NCI-H345 treated with DMSO at 0.1 percent for 48 hours (cell line): ENCODE measurements around the gene REPIN1.

Experiments
- DNase-seq: peaks from one replicate; lab custom pipeline; 2025; ENCODE audit not compliant: unreplicated experiment; lab: John Stamatoyannopoulos, UW

Gene REPIN1

DNA sequence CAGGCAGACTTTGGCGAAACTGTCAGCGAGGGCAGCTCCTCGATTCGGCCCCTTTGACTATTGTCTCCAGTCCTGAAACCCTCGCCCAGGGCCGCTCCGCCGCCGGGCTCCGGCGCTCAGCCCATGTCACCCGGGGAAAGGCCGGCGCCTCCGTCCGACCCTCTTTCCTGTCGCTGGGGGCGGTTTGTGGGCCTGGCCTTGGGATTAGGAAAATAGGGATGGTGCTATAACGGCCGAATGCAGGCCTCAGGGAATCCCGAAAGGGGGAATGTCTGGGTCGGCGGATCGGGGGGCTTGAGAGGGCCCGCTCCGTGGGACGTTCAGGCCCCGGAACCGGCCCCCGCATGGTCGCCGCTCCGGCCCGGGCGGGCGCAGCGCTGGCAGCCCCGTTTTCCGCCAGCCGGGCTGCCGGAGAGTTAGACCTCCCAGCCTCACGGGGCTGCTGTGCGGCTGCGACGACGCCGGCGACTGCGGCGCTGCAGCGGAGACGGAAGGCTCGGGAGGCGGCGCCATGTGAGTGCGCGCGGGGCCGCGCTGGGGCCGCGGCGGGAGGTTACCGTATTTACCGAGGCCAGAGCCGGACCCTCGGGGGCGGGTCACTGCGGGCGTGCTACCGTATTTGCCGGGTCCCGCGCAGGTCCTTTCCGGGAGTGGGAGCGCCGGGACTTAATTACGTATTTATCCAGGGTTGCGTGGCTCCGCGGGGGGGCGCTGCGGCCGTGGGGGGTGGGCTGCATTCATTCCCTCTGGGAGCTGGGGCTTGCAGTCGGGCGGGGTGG is 36.4 kb downstream of the REPIN1 start:
- DNase-seq: peak; percentile 34

DNA sequence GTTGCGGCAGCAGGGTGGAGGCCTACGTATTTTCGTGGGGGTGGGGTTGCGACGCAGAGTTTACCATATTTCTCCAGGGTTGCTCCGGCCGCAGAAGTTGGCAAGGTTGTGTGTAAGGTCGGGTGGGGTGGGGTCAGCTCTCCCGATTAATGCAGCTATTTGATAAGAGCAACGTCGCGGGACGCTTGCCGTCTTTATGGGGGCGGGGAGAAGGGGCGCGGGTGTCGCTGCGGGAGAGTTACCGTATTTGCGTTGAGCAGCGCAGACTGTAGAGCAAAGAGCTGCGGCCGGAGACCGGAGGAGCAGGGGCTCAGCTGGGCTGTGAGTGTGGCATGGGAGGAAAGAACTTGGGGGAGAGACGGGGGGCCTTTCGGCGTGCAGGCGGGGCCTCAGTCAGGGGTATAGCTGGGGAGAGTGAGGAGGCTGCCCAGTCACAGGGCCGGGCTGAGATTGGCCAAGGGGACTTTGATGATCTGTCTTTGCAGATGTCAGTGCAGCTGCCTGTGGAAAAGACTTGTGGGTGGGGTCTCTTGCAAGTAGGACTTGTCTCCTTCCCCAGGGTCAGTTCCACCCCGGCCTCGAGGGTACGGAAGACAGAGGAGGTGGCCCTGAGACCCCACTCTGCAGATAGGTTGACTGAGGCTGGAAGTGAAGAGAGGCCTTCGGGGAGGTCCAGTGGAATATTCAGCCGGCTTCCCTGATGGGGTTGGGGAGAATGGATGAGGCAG is 37.1 kb downstream of the REPIN1 start:
- DNase-seq: no peak

DNA sequence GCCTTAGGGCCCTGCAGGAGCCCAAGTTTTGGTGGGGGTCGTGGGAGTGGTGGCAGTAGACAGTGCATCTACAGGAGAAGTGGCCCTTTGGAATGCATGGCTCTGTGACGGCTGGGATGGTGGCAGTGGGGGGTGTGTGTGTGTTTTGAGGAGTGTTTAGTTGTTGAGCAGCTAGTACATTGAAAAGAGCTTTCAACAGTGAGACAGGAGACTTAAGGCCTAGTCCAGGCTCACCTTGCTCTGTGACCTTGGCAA is 37.6 kb downstream of the REPIN1 start:
- no peak for DNase-seq

DNA sequence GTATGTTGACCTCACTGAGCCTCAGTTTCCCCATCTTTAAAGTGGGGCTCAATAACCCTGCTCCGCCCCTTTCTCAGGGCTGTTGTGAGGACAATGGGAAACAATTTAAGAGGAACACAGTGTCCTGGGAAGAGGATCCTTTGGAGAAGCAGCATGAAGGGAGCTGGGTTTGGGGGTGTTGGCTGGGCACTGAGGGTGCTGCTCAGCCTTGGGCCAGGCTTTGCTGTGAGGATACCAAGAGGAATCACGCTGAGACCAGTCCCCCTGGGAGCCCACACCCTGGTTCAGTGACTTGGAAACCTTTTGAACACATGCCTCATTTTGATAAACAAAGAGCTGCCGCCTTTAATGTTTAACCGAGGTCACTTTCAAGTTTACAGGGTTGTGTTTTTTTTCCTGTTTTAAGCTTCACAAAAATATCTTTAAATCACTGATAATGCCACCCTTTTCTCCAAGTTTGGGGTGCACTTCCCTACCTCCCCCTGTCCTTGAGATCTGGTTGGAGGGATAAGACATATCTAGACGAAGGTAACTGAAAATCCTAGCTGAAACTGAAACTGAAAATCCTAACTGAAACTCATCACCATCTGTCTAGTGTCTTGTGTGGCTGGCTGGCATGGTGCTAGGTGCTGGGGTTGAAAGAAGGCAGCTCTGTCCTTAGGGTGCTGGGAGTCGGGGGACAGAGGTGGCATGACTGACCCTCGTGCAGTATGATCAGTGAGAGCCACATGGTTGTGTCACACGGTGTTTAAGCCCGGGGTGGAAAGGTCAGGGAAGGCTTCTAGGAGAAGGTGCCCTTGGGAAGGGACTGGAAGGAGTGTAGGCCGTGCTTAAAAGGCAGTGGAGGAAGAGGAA is 38.2 kb downstream of the REPIN1 start:
- no peak for DNase-seq

DNA sequence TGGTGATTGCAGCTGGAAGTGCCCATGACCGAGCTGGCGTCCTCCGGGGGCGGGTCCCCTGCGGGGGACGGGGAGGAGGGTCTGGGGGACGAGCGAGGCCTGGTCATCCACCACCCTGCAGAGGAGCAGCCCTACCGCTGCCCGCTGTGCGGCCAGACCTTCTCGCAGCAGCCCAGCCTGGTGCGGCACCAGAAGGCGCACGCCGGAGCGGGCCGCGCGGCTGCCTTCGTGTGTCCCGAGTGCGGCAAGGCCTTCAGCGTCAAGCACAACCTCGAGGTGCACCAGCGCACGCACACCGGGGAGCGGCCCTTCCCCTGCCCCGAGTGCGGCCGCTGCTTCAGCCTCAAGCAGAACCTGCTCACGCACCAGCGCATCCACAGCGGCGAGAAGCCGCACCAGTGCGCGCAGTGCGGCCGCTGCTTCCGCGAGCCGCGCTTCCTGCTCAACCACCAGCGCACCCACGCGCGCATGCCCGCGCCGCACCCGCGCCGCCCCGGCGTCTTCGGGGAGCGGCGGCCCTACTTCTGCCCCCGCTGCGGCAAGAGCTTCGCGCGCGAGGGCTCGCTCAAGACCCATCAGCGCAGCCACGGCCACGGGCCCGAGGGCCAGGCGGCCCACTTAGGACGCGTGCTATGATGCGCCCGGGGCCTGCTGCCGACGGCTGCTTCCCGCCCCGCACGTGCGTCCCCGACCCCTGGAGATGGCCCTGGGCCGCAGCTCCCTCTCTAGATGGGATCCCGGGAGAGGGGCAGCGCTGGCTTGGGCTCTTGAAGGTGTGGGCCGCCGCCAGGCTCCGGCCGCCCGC is 39.2 kb downstream of the REPIN1 start:
- DNase-seq: no peak

DNA sequence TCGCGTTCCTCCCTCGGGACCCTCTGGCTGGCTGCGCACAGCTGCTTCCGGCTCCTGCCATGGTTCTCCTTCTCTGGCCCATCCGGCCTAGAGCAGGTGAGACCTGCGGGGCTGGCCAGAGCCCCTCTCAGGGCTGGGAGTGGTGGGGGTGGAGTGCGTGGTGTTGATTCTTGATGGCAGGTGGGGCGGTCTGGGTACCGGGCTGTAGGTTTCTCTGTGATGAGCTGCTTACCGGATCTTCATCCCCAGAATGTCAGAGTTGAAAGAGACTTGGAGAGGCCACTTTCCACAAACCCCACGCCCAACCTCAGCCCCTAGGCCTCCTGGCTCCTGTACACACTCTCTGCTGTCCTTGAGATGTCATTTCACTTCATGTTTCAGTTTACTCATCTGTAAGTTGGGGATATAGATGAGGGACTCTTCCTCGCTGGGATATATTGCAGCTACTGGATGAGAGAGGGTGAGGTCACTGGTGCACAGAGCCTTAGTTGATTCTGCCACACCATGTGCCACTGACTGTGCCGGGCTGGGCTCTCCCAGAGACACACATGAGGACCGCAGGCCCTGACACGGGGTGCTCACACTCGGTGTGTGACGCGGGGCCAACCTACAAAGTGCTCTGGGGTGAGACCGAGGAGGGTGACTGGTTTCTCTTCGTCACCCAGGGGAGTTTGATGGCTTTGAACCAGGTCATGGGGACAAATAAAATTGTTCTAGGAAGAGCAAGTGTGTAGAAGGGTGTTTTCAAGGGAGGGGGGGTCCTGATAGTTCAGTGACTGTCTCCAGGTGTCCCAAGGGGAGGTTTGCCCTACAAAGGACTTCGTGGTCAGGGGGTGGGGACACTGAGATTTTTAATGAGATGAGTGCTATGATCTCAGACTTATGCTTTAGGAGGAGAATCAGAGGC is 40.0 kb downstream of the REPIN1 start:
- no peak for DNase-seq

DNA sequence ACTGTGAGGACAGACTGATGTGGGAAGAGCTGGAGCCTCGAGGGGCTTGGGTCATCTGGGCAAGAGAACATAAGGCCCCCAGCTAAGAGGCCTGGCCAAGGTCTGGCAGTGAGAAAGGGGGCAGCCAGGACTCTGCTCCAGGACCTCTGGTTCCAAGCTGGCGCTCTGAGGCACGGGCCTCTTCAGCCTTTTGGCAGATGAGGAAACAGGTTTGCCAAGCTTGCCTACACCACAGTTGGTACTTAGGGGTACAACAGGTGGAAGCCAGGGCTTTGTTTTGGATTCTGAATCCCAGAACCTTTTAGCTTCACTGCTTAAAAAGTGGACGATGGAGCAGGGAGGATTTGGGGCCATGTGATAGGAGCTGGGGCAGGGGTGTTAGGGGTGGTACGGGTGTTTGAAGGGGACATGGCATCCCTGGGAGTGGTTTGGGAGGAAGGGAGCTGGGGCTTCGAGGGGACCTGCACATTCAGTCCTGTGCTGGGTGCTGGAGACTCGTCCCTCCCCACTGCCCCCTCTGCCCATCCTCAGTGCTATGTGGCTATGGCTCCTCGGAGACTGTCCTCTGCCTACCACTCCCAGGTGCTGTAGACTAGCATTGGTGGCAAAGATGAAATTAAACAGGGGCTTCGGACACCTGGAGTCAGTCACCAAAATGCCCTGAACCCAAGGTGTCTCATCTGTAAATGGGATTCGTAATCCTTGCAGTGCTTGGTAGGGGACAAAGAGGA is 40.8 kb downstream of the REPIN1 start:
- no peak for DNase-seq

DNA sequence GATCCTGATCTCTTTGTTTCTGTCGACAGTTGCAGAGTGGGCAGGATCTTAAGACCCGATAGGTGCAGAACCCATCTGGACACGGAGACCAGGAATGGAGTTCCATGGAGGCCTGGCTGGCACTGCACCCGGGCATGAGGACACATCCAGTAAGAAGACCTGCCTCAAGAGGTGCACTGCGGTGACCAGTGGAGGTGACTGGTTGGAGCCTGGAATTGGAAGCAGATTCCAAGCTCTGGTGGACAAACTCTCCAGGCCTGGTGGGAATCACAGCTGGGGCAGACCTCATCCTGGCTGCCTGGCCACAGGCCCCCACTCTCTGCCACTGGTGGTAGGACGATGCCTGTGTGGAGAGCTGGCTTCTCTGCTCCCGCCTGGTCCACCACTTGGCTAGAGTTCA is 41.5 kb downstream of the REPIN1 start:
- no peak for DNase-seq

DNA sequence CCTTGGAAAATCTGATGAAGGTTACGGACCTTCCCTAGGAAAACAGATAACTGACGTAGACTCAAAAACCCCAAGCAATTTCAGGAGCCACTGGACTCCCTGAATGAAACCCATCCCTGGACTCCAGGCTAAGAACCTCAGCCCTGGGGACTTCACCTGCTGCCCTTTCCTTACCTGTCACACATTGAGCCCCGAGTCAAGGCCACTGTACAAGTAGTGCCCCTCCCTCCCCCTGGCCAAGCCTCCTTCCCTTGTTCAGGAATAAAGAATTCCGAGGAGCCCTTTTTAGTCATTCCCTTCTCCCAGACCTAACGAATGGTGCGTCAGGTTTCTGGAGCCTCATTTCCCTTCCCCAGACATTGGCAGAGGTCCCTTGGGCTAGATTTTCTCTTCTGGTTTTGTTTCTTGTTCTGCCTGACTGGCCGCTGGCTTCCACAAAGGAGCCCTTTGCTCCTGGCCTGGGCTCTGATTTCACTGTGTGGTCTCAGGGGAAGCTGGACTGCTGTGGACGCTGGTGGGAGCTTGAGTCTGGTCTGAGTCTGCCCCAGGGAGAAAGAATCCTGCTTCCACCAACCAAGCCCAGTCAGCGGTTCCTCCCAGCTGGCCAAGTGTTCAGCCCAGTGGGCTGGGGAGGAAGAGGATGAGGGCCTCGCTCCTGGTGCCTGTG is 42.2 kb downstream of the REPIN1 start:
- no peak for DNase-seq

DNA sequence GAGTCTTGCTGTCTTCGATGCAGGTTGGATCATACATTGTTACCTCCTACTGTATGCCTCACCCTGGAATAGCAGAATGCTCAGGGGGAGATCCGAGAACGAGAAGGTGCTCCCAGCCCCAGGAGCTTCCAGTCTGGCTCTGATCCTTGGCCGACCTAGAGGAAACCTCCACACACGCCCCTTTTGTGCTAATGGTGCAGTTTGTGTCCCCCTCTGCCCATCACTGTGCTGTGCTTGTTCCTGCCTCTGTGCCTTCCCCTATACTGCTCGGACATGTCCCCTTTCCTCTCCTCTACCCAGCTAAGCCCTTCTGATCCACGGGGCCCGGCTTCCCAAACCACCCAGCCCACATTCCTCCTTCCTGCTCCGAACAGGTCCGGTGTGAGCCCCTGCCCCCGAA is 43.0 kb downstream of the REPIN1 start:
- DNase-seq: no peak

DNA sequence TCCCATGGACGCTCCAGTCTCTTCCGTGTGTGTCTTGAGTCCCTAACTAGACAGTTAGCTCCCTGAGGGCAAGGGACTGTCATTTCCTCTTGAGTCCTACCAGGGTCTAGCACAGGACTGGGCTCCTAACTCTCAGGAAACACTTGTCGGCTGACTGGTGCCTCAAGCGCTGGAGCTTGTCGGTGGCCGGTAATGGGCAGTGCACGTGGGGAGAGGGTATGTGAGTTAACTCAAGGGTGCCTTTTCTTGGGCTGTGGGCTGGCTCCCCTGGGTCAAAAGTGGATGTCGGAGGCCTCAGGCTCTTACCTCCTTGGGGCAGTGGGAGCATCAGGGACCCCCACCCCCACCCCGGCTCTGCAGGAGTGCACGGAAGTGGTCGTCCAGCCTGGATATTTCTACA is 43.4 kb downstream of the REPIN1 start:
- DNase-seq: no peak

DNA sequence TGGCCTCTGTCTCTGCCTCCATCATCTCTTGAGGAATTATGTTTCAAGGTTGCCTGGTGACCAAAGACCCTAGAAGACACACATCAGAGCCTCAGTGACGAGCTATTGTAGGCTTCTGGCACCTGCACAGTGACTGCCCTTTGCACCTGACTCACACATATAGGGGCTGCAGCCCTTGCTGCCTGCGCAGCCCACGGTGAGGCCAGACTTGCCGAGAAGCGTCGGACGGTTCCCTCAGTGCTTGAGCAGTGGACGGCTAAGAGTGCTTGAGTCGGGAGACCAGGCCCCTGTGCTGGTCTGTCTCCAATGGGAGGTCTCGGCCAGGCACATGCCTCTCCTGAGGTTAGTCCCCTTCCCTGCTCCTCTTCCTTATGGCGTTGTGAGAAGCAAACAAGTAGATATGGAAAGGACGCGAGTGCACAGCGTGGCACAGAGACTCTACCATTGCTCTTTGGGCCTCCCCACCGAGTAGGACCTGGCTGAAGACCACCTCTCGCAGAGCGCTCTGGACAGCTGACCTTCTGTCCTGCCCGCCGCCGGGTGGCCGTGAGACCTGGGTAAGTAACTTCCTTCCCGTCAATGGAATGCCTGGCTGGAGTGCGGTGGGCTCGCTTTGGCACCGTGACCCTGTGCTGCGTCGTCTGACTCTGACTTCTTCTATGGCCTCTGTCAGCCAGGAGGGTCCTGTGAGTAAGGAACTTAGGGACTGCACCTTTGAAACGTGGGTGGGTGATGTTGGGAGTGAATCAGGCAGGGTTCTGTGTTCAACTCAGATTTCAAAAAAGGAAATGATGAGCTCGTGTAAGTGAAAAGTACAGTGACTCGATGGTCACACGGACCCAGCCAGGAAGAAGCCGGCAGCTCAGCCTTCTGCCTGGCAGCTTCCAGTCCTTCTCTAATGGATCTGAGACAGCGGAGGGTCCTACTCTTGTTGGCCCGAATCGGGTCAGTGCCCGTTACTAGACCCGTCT is 44.2 kb downstream of the REPIN1 start:
- no peak for DNase-seq

DNA sequence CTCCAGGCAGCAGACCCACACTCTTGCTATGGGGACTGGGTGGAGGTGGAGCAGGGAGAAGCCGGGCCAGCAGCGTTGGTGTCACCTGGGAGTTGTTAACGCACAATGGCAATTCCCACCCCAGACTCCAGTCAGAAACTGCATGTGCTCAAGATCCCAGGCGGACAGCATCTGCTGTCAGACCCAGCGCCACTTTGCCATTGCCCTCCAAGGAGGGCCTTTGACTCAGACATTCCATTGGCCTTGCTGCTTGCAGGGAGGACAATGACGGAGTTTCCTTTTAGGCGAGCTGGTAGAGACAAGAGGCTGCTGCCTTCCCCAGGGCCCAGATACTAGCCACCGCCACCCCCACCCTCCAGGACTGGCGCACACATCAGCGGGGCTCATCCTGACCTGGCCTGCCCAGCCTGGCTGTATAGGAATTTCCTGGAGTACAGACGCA is 45.0 kb downstream of the REPIN1 start:
- DNase-seq: no peak

DNA sequence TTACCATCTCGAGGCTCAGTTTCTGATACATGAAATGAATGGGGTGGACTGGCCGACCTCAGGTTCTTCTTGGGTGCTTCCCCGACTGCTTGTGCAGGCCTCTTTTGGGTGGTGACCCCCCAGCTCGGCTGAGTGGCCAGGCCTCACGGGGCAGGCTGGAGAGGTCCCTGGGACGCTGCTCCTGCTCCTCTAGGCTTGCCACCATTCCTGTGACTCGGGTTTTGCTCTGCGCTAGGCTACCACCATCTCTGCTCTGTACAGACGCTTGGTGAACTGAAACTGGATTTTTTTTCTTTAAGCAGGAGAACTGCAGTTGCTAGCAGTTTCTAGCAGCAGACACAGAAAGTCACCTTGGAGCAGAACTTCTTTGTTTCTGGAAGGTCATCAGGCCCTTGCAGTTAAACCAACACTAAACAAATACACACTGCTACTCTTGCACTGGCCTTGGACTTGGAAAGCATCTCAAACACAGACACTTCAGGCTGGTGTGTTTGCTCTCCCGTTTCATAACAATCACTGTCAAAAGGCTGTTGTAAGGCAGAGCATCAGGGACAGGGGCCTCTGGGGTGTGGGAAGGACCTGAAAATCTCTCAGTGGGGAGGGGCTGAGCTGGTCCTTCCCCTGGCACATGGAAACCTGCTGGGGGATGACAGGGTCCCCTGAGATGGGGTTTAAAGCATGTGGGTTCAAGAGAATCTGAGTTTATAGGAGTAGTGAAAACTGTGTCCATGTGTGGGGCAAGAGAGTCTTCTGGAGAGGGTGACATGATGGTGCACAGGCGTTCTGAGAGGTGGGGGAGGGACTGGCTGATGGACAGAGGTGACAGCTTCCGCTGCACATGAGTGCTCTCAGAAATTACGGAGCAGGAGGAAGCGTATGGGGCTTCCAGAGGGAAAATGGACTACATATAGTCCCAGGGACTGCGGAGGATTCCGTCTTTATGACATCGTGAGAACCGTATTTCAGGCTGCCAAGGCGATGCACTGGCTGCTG is 46.8 kb downstream of the REPIN1 start:
- peak; percentile 28 for DNase-seq

DNA sequence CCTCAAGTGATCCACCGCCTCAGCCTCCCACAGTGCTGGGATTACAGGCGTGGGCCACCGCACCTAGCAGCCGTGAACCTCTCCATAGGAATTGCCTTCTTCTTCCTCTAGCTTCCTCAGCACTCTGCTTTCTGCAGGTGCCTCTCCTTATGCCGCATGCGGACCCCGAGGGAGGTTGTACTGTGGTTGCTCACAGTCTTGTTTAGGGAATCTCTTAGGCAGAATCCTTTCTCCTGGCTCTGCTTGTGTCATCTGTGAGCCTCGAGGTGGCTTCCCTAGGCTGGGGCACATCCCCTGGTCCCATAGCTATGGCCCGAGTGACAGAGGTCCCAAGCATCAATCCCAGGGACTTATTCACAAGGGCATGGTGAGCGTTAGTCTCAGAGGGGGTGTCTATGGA is 48.6 kb downstream of the REPIN1 start:
- DNase-seq: no peak

DNA sequence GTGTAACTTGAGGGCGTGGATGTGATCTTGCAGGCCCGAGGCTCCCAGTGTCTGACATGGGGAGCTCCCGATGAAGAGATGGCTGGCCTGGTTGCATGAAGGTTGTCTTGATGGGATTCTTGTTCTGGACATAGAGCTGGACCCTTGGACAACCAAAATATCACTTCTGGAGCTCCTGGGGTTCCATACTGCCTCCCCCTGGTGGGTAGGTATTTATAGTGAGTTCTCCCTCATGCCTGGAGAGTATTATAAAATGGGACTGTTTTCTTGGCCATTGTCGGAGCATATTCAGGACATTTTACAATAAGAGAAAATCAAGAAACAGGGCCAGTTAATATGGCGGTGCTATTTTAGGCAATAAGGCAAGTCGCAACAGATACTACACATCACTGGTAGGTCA is 49.2 kb downstream of the REPIN1 start:
- no peak for DNase-seq

DNA sequence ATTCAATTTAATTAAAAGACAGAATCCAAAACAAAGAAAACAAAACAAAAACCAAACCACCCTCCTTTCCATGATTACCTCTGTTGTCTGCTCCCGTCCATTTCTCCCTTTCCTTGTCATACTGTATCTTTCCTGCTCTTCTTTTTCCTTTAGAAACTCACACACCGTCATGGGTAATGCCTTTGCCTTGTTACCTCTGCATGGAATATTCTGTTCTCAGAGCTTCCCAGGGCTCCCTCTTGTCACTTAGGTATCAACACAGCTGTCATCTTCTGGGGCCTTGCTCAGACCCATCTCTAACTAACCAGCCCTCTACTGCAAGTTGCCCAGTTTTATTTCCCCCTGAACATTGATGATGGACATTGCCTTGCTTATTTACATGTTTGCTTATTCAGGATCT is 51.6 kb downstream of the REPIN1 start:
- no peak for DNase-seq
